Kidney (tissue), 14 donors: ENCODE measurements around the gene CMIP. TPM values are rescaled to one million over a fixed set of nuclear protein-coding genes. Genes with fewer than 3 reads are reported as not detected.

Experiments
- DNase-seq, 5 donors: peaks; one replicate each; pipeline ENCODE4 v3.0.0-alpha.2; 2013 to 2020
- FAIRE-seq: peaks from 2 replicates; lab custom pipeline; 2012; peaks lifted over from hg19 to GRCh38; lab: Jason Lieb, UNC
- H3K27ac ChIP-seq, 2 donors: one replicate each; pipeline ENCODE4 v1.7.0; 2013; ENCODE audit warnings: low read depth in 2 of 2, low read length in 2 of 2, inconsistent platforms in 1 of 2
- H3K27me3 ChIP-seq: one replicate; pipeline ENCODE4 v1.7.1; 2013; ENCODE audit warnings: low read length, inconsistent platforms; ENCODE audit not compliant: control insufficient read depth, insufficient read depth
- H3K36me3 ChIP-seq, 3 donors: one replicate each; pipeline versions ENCODE4 v1.7.0 to v1.7.1; 2013; ENCODE audit warnings: low read length in 3 of 3, control low read depth in 1 of 3, inconsistent platforms in 1 of 3; ENCODE audit not compliant: insufficient read depth in 3 of 3, control insufficient read depth in 2 of 3
- H3K4me1 ChIP-seq, 3 donors: one replicate each; pipeline versions ENCODE4 v1.7.0 to v1.7.1; 2013; ENCODE audit warnings: low read length in 3 of 3, inconsistent platforms in 1 of 3, low read depth in 1 of 3; ENCODE audit not compliant: control insufficient read depth in 2 of 3, insufficient read depth in 2 of 3
- H3K4me3 ChIP-seq, 3 donors: one replicate each; pipeline versions ENCODE4 v1.7.0 to v1.8.1; 2013; ENCODE audit warnings: low read length in 3 of 3, control low read depth in 1 of 3, inconsistent platforms in 1 of 3
- H3K9ac ChIP-seq, 3 donors: one replicate each; pipeline versions ENCODE4 v1.7.0 to v1.7.1; 2013; ENCODE audit warnings: low read length in 3 of 3, control low read depth in 1 of 3, inconsistent platforms in 1 of 3
- H3K9me3 ChIP-seq, 3 donors: one replicate each; pipeline versions ENCODE4 v1.7.0 to v1.7.1; 2013; ENCODE audit warnings: low read length in 3 of 3, control low read depth in 1 of 3, inconsistent platforms in 1 of 3; ENCODE audit not compliant: control insufficient read depth in 2 of 3, insufficient read depth in 1 of 3
- intact Hi-C: fragments of 100-400 bp; cut with DNase I; formaldehyde crosslinking; loops from one replicate; pipeline ENCODE4 v1.11.1; 2022
- polyA plus RNA-seq: library from polyadenylated mRNA; stranded (reverse); fragments of 350-450 nt; fragmentation: Illumina TruSeq; extraction: RNeasy Lipid Tissue Mini Kit (QIAGEN cat#74804); gene quantifications from one replicate; pipeline ENCODE4 v1.2.3, GENCODE V29; 2014; ENCODE audit warnings: low read depth, low replicate concordance; ENCODE audit not compliant: insufficient read depth
- total RNA-seq: library from RNA; stranded (reverse); fragmentation: NEBNext Ultra II Directional; extraction: Animal tissue kit (Norgen Biotek cat#: 25700); gene quantifications from one replicate; pipeline ENCODE4 v1.2.1, GENCODE V29; 2021
- TF ChIP-seq, protein P1 (sequence below): IDR thresholded peaks from 3 replicates; pipeline ENCODE4 v1.5.1; 2012; ENCODE audit warnings: mild to moderate bottlenecking, moderate library complexity, borderline replicate concordance; ENCODE audit not compliant: insufficient read depth; ENCODE audit errors: extremely low read depth
- donor health status: control.
- donor health status: control.
- donor health status: control.
- donor health status: control.
- donor health status: control.
- donor health status: DM: yes; HTN: yes; CAD: no.
- donor health status: Normal renal cell carcinoma (clear cell type).

The CMIP gene
- total and polyA plus RNA-seq, 2 donors from 2014 or later, result 16.6 to 65.7 TPM

GRCh38 chr16:81681311-81681710 is 236.7 kb downstream of the CMIP start:
- H3K27ac ChIP-seq, result no peak overlapping the region
- intact Hi-C loops, result no loop called here
- TF ChIP-seq, protein P1, sequence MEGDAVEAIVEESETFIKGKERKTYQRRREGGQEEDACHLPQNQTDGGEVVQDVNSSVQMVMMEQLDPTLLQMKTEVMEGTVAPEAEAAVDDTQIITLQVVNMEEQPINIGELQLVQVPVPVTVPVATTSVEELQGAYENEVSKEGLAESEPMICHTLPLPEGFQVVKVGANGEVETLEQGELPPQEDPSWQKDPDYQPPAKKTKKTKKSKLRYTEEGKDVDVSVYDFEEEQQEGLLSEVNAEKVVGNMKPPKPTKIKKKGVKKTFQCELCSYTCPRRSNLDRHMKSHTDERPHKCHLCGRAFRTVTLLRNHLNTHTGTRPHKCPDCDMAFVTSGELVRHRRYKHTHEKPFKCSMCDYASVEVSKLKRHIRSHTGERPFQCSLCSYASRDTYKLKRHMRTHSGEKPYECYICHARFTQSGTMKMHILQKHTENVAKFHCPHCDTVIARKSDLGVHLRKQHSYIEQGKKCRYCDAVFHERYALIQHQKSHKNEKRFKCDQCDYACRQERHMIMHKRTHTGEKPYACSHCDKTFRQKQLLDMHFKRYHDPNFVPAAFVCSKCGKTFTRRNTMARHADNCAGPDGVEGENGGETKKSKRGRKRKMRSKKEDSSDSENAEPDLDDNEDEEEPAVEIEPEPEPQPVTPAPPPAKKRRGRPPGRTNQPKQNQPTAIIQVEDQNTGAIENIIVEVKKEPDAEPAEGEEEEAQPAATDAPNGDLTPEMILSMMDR, result no peak
- FAIRE-seq (no peak), DNase-seq (peak in 1 of 5 donors; percentile 69)
- H3K27me3 ChIP-seq, result no peaks in the 10 kb centered on the region
- peak overlapping the region in 1 of 3 donors; percentile 7 for H3K9ac ChIP-seq
- H3K4me1 ChIP-seq, result no peaks in the 10 kb centered on the region
- H3K4me3 ChIP-seq, result no peak overlapping the region
- no peaks in the 10 kb centered on the region for H3K9me3 ChIP-seq
- H3K36me3 ChIP-seq, result peaks cover 8 to 26% (median 21%) of the 10 kb centered on the region in 3 donors

GRCh38 chr16:81684242-81684837 is 239.7 kb downstream of the CMIP start:
- Histone ChIP-seq H3K36me3 (peaks cover under 1 to 6% (median 3%) of the 10 kb centered on the region in 3 donors), H3K4me1 (no peaks in the 10 kb centered on the region), H3K9me3 (no peaks in the 10 kb centered on the region), H3K4me3 (no peak overlapping the region), H3K9ac (no peak overlapping the region), H3K27me3 (no peaks in the 10 kb centered on the region), H3K27ac (no peak overlapping the region)
- DNase-seq (no peak), FAIRE-seq (no peak)
- TF ChIP-seq, protein P1, result no peak
- intact Hi-C loops, result no loop called here

DNA sequence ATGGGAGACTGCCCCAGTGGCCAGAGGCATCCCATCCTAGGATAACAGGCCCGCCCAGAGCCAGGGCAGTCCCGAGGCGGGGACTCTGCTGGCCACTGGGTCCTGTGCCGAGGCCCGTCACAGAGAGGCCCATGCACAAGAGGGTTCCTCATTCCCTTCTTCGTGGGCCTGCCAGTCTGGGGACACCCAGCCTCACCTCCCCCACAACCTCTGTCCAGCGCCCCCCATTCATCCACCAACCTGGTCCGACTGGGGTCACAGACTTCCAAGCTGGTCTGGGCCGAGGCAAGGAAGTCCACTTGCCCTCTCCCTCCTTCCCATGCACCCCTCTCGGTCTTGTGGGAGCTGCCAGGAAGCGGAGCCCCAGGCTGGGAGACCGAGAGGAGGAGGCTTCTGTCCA is 240.3 kb downstream of the CMIP start:
- Histone ChIP-seq H3K9me3 (no peaks in the 10 kb centered on the region), H3K36me3 (peaks cover 0 to 2% (median 0%) of the 10 kb centered on the region in 3 donors), H3K27me3 (no peaks in the 10 kb centered on the region), H3K9ac (no peak overlapping the region), H3K27ac (no peak overlapping the region), H3K4me1 (no peaks in the 10 kb centered on the region), H3K4me3 (no peak overlapping the region)
- DNase-seq, result no peak
- TF ChIP-seq, protein P1, result no peak
- intact Hi-C loops, result no loop called here
- FAIRE-seq, result no peak
